Activated CD4-positive, alpha-beta T cell treated with anti-CD3 and anti-CD28 coated beads, Interleukin-2, amount 50 U/mL, for 1 hour (primary cell): Measurements from ENCODE around the gene SFTA2.
"Not testable (repeated sequence)": the region's sequence is repeated elsewhere in the genome, so short reads cannot be mapped to it uniquely, and the experiment has no call there.

ENCODE experiments used
- DNase-seq: peaks from one replicate; pipeline ENCODE4 v3.0.0-alpha.2; 2020

The SFTA2 gene

GRCh38 chr6:30912746-30913520 is 19.0 kb downstream of the SFTA2 start:
- DNase-seq: no peak

DNA sequence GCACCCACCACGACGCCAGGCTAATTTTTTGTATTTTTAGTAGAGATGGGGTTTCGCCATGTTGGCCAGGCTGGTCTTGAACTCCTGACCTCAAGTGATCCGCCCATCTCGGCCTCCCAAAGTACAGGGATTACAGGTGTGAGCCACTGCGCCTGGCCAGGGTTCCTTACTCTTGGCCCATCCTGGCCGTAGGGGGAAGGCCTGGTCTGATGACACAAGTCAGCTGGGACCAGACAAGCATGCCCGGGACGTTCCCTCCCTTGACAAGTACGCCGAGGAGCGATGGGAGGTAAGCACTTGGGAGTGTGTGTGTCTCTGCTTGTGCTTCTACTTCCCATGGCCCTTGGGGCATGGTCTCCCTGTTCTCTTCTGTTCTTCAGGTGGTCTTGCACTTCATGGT is 21.5 kb downstream of the SFTA2 start:
- not testable (repeated sequence) for DNase-seq

GRCh38 chr6:30908700-30909099 is 23.3 kb downstream of the SFTA2 start:
- no peak for DNase-seq

DNA sequence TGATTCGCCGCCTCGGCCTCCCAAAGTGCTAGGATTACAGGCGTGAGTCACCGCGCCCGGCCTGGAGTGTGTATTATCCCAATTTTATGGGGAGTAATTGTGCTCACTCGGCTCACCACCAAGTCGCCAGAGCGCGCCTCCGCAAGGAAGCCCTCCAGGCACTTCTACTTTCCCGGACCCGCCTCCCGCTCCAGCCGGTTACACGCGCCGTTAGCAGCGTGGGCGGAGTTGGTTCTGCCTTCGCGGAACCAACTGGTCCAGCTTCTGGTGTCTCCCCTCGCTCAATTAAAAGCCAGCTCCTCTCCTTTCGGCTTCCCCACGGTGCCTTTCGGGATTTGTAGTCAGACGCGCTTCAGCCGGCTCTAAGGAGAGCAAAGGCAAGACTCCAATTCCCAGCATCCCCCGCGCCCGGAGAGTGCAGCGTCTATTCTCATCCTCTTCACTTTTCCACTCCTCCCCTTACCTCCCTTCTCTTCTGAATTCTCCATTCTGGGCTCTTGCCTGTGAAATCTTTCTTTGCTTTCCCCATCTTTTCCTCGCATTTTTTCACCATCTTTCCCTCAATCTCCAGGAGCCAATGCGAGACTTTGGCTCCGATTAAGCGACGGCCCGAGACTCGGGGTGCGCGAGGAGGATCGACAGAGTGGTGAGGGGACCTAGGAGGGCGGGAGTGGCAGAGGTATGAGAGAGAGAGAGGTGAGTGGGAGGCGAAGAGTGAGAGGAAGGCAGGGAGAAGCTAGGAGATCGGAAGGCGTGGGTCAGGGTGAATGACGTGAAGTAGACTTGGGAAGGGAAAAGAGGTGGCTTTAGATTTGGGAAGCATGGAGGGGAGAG is 24.0 kb downstream of the SFTA2 start, which contains the start of gene GTF2H4:
Gene GTF2H4, plus strand, starts transcription at position 450 of the 834 bp plus-strand sequence.
- DNase-seq: peak; percentile 95

GRCh38 chr6:30907290-30907757 is 24.6 kb downstream of the SFTA2 start:
- not testable (repeated sequence) for DNase-seq

DNA sequence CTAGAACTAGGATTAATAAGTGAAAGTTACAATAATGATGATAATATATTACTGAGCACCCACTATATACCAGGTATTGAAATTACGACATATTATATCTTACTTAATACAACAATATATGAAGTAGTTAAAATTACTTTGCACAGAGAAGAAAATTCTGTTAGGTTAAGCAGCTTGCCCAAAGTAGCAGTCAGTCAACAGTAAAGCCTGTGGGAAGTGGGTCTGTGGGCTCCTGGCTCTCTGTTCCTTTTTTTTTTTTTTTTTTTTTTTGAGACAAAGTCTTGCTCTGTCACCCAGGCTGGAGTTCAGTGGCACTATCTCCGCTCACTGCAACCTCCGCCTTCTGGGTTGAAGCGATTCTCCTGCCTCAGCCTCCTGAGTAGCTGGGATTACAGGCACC is 28.7 kb downstream of the SFTA2 start:
- no peak for DNase-seq

DNA sequence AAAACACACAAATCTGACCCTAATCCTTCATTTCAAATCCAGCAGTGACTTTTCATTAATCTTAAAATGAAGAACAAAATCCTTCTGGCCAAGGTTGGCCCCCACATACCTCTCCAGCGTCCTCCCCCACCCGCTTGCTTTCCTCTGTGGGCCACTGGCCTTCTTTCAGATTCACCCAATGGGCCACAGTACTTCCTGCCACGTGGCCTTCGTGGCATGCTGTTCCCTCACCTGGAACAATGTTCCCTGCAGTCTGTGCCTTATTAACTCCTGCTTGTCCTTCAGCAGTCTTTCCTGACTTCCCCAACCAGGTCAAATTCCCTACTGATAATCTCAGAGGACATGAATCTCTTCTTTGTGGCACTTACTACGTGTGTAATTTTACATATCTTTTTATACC is 29.3 kb downstream of the SFTA2 start:
- no peak for DNase-seq

- DNase-seq: not testable (repeated sequence)
Observed at GRCh38 chr6:30902196-30902595, 29.8 kb downstream of the SFTA2 start.

DNA sequence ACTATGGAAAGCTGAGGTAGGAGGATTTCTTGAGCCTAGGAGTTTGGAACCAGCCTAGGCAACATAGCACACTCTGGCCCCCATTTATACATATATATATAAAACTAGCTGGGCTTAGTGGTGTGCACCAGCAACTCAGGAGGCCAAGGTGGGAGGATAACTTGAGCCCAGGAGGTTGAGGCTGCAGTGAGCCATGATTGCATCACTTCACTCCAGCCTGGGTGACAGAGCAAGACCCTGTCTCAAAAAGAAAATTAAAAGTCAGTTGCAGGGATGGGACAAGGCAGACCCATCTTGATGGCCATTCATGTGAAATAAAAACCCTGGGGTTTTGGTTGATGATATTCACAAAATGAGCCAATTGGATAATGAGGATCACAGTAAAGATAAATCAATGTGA is 30.5 kb downstream of the SFTA2 start:
- no peak for DNase-seq

DNA sequence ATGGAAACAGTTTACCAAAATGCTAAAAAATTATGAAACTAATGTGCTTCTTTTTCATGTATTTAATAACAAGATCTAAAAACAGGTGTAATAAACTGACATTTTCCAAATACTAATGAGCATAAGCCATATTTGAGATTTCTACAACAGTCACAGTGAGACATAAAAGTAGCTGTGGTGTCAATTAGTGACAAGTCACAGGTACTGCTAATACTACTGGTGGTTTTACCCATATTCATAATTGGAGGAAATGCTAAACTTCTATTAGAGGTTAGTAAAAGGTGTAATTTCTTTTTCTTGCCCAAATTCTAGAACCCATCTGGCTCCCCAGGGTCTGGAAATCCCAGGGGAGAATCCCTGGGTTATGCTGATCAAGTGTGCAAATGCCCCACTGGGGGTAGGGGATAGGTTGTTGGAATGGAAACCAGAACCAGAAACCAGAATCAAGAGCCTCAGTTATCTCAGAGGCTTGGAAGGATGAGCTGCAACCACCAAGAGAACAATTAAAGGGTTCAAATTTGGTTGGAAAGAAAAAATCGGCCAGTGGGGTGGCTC is 31.0 kb downstream of the SFTA2 start:
- DNase-seq: no peak

DNA sequence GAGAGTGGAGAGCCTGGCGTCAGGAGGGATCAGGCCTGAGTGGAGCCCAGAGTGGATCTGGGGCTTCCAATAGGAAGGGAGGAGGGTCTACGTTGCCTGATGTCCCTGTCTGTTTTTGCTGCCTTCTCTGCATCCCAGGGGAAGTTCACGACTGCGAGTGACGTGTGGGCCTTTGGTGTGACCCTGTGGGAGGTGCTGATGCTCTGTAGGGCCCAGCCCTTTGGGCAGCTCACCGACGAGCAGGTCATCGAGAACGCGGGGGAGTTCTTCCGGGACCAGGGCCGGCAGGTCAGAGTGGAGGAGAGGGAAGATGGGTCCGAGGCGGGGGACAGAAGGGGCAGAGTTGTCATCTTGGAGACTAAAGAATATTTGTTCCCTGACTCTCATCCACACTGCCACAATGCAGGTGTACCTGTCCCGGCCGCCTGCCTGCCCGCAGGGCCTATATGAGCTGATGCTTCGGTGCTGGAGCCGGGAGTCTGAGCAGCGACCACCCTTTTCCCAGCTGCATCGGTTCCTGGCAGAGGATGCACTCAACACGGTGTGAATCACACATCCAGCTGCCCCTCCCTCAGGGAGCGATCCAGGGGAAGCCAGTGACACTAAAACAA is 33.1 kb downstream of the SFTA2 start:
- DNase-seq: no peak

GRCh38 chr6:30897882-30898281 is 34.1 kb downstream of the SFTA2 start:
- DNase-seq: no peak

- DNase-seq: no peak
Observed at GRCh38 chr6:30896541-30896940, 35.4 kb downstream of the SFTA2 start.

DNA sequence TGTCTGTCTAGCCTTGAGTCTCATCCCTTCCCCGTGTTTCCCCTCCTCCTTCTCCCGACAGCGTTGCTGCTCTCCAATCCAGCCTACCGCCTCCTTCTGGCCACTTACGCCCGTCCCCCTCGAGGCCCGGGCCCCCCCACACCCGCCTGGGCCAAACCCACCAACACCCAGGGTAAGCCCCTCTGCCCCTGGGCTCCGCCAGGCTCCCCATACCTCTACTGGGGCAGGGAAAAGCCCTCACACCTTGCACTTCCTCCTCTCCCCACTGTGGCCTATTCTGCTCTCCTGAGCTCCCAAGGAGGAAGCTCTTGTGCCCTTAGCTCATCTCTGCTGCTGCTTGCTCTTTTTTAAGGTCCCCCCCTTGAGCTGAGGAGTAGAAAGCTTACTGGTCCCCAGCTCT is 36.6 kb downstream of the SFTA2 start:
- DNase-seq: no peak

GRCh38 chr6:30894935-30895334 is 37.0 kb downstream of the SFTA2 start:
- no peak for DNase-seq

DNA sequence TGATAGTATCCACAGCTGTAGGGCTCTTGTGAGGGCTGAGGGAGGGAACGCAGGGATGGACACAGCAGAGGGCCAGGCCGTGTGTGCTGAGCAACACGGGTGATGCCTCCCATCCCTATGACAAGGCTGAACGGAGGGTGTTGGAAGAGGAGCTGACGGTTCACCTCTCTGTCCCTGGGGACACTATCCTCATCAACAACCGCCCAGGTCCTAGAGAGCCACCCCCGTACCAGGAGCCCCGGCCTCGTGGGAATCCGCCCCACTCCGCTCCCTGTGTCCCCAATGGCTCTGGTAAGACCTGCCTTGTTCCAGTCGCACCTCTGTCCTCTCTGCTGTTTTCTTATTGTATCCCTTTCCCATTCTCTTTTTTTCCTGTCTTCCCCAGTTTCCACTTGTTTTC is 37.6 kb downstream of the SFTA2 start:
- DNase-seq: no peak

GRCh38 chr6:30893666-30894065 is 38.3 kb downstream of the SFTA2 start:
- DNase-seq: no peak

DNA sequence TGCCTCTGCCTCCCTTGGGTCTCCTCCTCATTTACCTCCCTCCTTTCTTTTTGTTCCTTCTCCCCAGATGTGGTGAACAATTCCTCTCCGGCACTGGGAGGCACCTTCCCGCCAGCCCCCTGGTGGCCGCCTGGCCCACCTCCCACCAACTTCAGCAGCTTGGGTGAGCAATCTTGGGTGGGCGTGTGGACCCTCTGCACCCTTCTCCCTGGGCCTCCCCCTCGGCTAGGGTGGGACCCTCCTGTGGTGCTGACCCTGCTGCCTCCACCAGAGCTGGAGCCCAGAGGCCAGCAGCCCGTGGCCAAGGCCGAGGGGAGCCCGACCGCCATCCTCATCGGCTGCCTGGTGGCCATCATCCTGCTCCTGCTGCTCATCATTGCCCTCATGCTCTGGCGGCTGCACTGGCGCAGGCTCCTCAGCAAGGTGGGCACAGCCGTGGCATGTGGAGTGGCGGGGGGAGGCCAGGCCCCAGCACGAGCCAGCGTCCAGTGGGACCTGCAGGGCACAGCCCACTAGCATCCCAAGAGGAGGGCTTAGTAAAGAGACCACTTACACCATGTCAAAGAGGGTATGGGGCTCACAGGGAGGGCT is 38.9 kb downstream of the SFTA2 start:
- DNase-seq: no peak

- DNase-seq: no peak
Observed at GRCh38 chr6:30891816-30892538, 40.0 kb downstream of the SFTA2 start.

DNA sequence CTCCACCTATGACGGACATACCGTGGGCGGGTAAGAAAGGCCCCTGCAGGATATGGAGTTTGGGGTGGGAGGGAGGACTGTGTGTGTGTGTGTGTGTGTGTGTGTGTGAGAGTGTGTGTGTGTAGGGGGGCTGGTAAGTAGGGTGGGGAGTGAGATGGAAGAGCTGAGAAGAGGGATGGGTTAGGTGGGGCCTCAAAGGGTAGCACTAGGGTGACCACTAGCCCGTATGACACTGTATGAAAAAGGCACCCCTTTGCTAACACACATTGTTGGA is 40.6 kb downstream of the SFTA2 start:
- DNase-seq: no peak

DNA sequence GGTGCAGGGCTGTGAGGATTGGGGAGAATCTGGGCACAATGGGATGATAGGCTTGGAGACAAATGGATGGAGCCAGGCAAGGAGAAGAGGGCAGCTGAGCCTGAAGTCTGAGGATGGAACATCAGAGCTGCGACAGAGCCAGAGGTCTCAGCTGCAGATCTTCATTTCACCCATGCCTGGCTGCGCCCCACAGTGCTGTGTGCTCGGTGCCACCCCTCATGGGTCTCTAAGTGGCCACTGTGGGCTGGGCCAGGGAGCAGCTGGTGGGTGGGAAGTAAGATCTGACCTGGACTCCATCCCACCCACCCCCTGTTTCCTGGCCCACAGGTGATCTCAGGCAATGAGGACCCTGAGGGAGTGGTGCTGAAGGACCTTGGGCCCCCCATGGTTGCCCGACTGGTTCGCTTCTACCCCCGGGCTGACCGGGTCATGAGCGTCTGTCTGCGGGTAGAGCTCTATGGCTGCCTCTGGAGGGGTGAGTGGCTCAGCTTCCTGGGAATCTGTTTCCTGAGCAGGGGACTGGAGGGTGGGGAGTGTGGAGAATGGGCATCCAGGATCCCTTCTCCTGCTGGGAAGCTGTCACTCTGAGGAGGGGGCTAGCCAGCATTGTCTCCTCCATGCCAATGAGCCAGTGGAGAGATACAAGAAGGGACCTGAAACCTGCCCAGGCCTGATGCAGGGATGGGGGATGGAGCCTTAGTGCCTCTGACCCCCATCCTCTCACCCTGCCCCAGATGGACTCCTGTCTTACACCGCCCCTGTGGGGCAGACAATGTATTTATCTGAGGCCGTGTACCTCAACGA is 41.1 kb downstream of the SFTA2 start:
- DNase-seq: no peak
